ENCODE results near the gene CACHD1.

Gene CACHD1

GRCh38 chr1:64472040-64472376 is 2.1 kb downstream of the CACHD1 start:
- no peak overlapping the region for H3K4me3 ChIP-seq (replicated peaks; ENCODE audit: insufficient read depth, low read length)
- no peak for DNase-seq (ENCODE audit: low read depth in 1 of 2, low spot score in 1 of 2)
- TF ChIP-seq GABPA (IDR thresholded peaks at IDR 0.05; ENCODE audit: low read depth) (no peak), POLR2AphosphoS5 (IDR thresholded peaks at IDR 0.05; ENCODE audit: low read depth) (no peak), REST (IDR thresholded peaks at IDR 0.05; ENCODE audit: insufficient replicate concordance, low read depth) (no peak), CTCF (IDR thresholded peaks at IDR 0.05; ENCODE audit: insufficient read depth, low read length) (no peak), SPI1 (IDR thresholded peaks at IDR 0.05; ENCODE audit: borderline replicate concordance, low read depth) (no peak)
- H3K27me3 ChIP-seq (ENCODE audit: insufficient read depth, poor library complexity, severe bottlenecking): peaks cover 51% of the 10 kb centered on the region
- H3K27ac ChIP-seq (replicated peaks): no peak overlapping the region

GRCh38 chr1:64472805-64473204 is 2.9 kb downstream of the CACHD1 start:
- Histone ChIP-seq H3K4me3 (replicated peaks; ENCODE audit: insufficient read depth, low read length) (no peak overlapping the region), H3K27ac (replicated peaks) (no peak overlapping the region), H3K27me3 (ENCODE audit: insufficient read depth, poor library complexity, severe bottlenecking) (peaks cover 49% of the 10 kb centered on the region)
- TF ChIP-seq GABPA (IDR thresholded peaks at IDR 0.05; ENCODE audit: low read depth) (no peak), CTCF (IDR thresholded peaks at IDR 0.05; ENCODE audit: insufficient read depth, low read length) (no peak), POLR2AphosphoS5 (IDR thresholded peaks at IDR 0.05; ENCODE audit: low read depth) (no peak), REST (IDR thresholded peaks at IDR 0.05; ENCODE audit: insufficient replicate concordance, low read depth) (no peak), SPI1 (IDR thresholded peaks at IDR 0.05; ENCODE audit: borderline replicate concordance, low read depth) (no peak)
- DNase-seq (ENCODE audit: low read depth in 1 of 2, low spot score in 1 of 2): no peak

GRCh38 chr1:64473367-64473766 is 3.4 kb downstream of the CACHD1 start:
- Histone ChIP-seq H3K27me3 (ENCODE audit: insufficient read depth, poor library complexity, severe bottlenecking) (peaks cover 43% of the 10 kb centered on the region), H3K4me3 (replicated peaks; ENCODE audit: insufficient read depth, low read length) (no peak overlapping the region), H3K27ac (replicated peaks) (no peak overlapping the region)
- DNase-seq (ENCODE audit: low read depth in 1 of 2, low spot score in 1 of 2): no peak
- TF ChIP-seq REST (IDR thresholded peaks at IDR 0.05; ENCODE audit: insufficient replicate concordance, low read depth) (no peak), SPI1 (IDR thresholded peaks at IDR 0.05; ENCODE audit: borderline replicate concordance, low read depth) (no peak), GABPA (IDR thresholded peaks at IDR 0.05; ENCODE audit: low read depth) (no peak), POLR2AphosphoS5 (IDR thresholded peaks at IDR 0.05; ENCODE audit: low read depth) (no peak), CTCF (IDR thresholded peaks at IDR 0.05; ENCODE audit: insufficient read depth, low read length) (no peak)

All from HL-60 (cell line).